Ovary (tissue), 3 donors: Measurements from ENCODE around the gene LIPC.

Experiments
- CTCF ChIP-seq, 3 donors: fragments of 450-650 bp in 2 of 3; fragments of 200-600 bp in 1 of 3; IDR thresholded peaks; one replicate each; pipeline versions ENCODE4 v1.5.1 to v1.8.0; 2016 to 2022; ENCODE audit warnings: antibody characterized with exemption in 3 of 3, mild to moderate bottlenecking in 1 of 3
- EP300 ChIP-seq: sonication (generic); formaldehyde crosslinking; IDR thresholded peaks from one replicate; pipeline ENCODE4 v1.6.1; 2017; ENCODE audit warnings: antibody characterized with exemption
- POLR2A ChIP-seq: fragments of 450-650 bp; IDR thresholded peaks from one replicate; pipeline ENCODE4 v1.6.1; 2017; ENCODE audit warnings: antibody characterized with exemption, mild to moderate bottlenecking, moderate library complexity
- donor health status: DM: no; HTN: no; CAD: no.

- TF ChIP-seq POLR2A (no peak), CTCF (IDR thresholded peaks at IDR 0.05) (no peak), EP300 (no peak)
These were observed 117.4 kb downstream of the LIPC start for GRCh38 chr15:58549013-58549784.
